ENCODE measurements around the gene ZNF460.

Gene ZNF460

DNA sequence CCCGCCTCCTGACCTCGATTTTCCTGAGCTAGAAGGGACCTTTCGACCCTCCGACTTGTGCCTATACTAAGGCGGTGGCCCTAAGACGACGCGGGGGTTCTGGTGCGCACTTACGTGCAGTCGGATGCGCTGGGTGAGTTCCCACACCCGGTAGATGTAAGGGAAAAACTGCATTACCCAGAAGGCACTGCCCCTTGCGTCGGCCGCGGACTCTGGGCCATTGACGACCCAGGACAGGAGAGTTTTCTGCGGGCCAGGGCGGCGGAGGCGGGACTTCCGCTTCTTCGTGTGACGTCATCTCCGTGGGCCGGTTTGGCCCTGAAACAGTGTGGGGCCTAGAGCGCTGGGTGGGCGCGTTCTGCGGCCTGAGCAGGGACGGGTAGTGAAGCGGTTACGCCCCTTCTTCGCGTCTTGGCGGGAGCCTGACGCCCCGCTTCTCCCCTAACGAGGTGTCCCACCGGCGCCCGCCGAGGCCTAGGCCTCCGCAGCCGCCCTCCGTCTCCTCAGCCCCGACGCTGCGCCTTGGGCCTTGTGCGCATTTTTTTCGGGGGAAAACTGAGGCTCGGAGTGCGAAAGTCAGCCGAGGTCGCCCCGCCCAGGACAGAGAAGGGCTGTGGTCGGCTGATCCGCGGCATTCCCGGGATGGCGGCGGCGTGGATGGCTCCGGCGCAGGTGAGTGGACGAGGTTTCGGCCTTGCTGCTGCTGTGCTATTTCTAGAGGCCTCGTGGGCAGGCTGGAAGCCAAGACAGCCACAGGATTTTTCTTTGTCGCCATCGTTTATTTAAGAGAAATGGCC, at the start of gene ZNF460:
TSS of gene ZNF460 (plus strand) at position 321 of the 797 bp plus-strand sequence. CDS start at position 643, 322 bp downstream.
- Histone ChIP-seq H3K4me1 (peaks cover 15% of the 10 kb centered on the region), H3K36me3 (ENCODE audit: control insufficient read depth, insufficient read depth, low read length) (no peaks in the 10 kb centered on the region), H3K4me2 (ENCODE audit: low read length) (peak within 1 kb of the TSS; percentile 97), H3K27me3 (ENCODE audit: control insufficient read depth, insufficient read depth, low read length) (no peaks in the 10 kb centered on the region), H3K4me3 (ENCODE audit: low read depth, low read length) (peak within 1 kb of the TSS; percentile 100), H2AFZ (peak within 1 kb of the TSS; percentile 92), H3K9me3 (ENCODE audit: control insufficient read depth, low read length) (no peaks in the 10 kb centered on the region), H3K9ac (peak within 1 kb of the TSS; percentile 92), H3K27ac (peak within 1 kb of the TSS; percentile 98), H3K79me2 (peaks cover 51% of the 10 kb centered on the region)
- TF ChIP-seq, protein P1, sequence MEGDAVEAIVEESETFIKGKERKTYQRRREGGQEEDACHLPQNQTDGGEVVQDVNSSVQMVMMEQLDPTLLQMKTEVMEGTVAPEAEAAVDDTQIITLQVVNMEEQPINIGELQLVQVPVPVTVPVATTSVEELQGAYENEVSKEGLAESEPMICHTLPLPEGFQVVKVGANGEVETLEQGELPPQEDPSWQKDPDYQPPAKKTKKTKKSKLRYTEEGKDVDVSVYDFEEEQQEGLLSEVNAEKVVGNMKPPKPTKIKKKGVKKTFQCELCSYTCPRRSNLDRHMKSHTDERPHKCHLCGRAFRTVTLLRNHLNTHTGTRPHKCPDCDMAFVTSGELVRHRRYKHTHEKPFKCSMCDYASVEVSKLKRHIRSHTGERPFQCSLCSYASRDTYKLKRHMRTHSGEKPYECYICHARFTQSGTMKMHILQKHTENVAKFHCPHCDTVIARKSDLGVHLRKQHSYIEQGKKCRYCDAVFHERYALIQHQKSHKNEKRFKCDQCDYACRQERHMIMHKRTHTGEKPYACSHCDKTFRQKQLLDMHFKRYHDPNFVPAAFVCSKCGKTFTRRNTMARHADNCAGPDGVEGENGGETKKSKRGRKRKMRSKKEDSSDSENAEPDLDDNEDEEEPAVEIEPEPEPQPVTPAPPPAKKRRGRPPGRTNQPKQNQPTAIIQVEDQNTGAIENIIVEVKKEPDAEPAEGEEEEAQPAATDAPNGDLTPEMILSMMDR (IDR thresholded peaks at IDR 0.05), result no peak

DNA sequence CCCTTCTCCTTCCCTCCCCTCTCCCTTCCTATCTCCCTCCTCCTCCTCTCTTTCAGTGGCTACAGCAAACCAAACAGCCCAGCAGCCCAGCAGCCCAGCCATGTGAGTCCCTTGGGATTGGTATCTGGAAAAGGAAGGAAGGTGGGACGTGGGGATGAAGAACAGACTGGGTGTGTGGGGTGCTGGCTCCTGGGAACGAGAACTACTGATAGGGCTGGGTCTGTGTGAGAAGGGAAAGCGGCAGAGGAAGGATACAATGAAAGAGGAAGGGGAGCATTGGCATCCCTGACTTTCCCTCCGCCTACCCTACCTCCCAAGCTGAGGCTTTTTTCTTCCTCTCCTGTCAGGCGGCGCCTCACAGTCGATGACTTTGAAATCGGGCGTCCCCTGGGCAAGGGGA, 48.6 kb upstream of the ZNF460 start:
- Histone ChIP-seq H3K4me2 (ENCODE audit: low read length) (no peak overlapping the region), H3K79me2 (peaks cover 8% of the 10 kb centered on the region), H3K27ac (no peak overlapping the region), H3K36me3 (ENCODE audit: control insufficient read depth, insufficient read depth, low read length) (no peaks in the 10 kb centered on the region), H3K9ac (no peak overlapping the region), H3K4me3 (ENCODE audit: low read depth, low read length) (no peak overlapping the region), H3K9me3 (ENCODE audit: control insufficient read depth, low read length) (no peaks in the 10 kb centered on the region), H2AFZ (no peak overlapping the region), H3K27me3 (ENCODE audit: control insufficient read depth, insufficient read depth, low read length) (no peaks in the 10 kb centered on the region), H3K4me1 (peaks cover 13% of the 10 kb centered on the region)
- TF ChIP-seq, protein P1 (IDR thresholded peaks at IDR 0.05), result no peak

DNA sequence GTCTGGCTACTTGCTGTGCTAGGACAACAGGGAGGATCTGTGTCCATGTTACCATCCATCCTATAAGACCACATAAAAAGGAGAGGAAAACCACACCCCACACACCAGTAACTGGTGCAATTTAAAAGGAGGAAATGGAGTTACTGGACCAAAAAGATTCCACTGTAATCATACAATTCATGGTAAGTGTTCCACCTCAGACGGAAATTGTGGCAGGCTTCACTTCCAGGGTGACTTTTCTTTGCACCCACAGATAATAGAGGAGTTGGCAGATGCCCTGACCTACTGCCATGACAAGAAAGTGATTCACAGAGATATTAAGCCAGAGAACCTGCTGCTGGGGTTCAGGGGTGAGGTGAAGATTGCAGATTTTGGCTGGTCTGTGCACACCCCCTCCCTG, 47.1 kb upstream of the ZNF460 start:
- Histone ChIP-seq H3K27me3 (ENCODE audit: control insufficient read depth, insufficient read depth, low read length) (no peaks in the 10 kb centered on the region), H3K27ac (no peak overlapping the region), H3K9ac (no peak overlapping the region), H3K4me1 (peaks cover 6% of the 10 kb centered on the region), H3K36me3 (ENCODE audit: control insufficient read depth, insufficient read depth, low read length) (no peaks in the 10 kb centered on the region), H3K4me2 (ENCODE audit: low read length) (no peak overlapping the region), H2AFZ (no peak overlapping the region), H3K9me3 (ENCODE audit: control insufficient read depth, low read length) (no peaks in the 10 kb centered on the region), H3K4me3 (ENCODE audit: low read depth, low read length) (no peak overlapping the region), H3K79me2 (peaks cover 6% of the 10 kb centered on the region)
- TF ChIP-seq, protein P1 (IDR thresholded peaks at IDR 0.05), result no peak

DNA sequence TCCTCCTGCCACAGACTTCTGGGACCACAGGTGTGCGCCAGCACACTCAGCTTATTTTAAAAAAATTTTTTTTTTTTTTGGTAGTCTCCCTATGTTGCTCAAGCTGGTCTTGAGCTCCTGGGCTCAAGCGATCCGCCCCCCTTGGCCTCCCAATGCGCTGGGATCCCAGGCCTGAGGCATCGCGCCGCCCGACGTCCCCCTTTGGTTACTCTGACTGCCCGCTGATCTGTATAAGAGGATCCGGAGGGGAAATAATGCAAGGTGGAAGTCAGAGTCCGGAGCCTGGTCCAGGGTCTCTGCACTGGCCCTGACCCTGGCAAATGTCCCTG, 40.3 kb upstream of the ZNF460 start:
- H3K9ac ChIP-seq, result peak overlapping the region; percentile 96
- H2AFZ ChIP-seq, result peak overlapping the region; percentile 100
- peak overlapping the region; percentile 98 for H3K4me3 ChIP-seq (ENCODE audit: low read depth, low read length)
- H3K4me2 ChIP-seq (ENCODE audit: low read length), result peak overlapping the region; percentile 73
- H3K36me3 ChIP-seq (ENCODE audit: control insufficient read depth, insufficient read depth, low read length), result no peaks in the 10 kb centered on the region
- H3K4me1 ChIP-seq, result peaks cover 7% of the 10 kb centered on the region
- peaks cover 38% of the 10 kb centered on the region for H3K79me2 ChIP-seq
- TF ChIP-seq, protein P1 (IDR thresholded peaks at IDR 0.05), result no peak
- H3K9me3 ChIP-seq (ENCODE audit: control insufficient read depth, low read length), result no peaks in the 10 kb centered on the region
- no peaks in the 10 kb centered on the region for H3K27me3 ChIP-seq (ENCODE audit: control insufficient read depth, insufficient read depth, low read length)
- H3K27ac ChIP-seq, result peak overlapping the region; percentile 86
